Stimulated activated CD8-positive, alpha-beta memory T cell treated with anti-CD3 and anti-CD28 coated beads, Interleukin-15, amount 100 ng/mL, for 24 hours (primary cell): ENCODE measurements around the gene PDSS2.

Experiments
- DNase-seq: peaks from one replicate; pipeline ENCODE4 v3.0.0-alpha.2; 2020; ENCODE audit warnings: low read depth

The PDSS2 gene

GRCh38 chr6:107357842-107358241 lies 101.5 kb downstream of the PDSS2 start:
- no peak for DNase-seq

- no peak for DNase-seq
These were observed 102.3 kb downstream of the PDSS2 start for GRCh38 chr6:107357031-107357430.

- no peak for DNase-seq
These were observed 103.7 kb downstream of the PDSS2 start for GRCh38 chr6:107355659-107356058.

GRCh38 chr6:107354451-107354850 lies 104.9 kb downstream of the PDSS2 start:
- DNase-seq = no peak

GRCh38 chr6:107353773-107354382 lies 105.5 kb downstream of the PDSS2 start:
- no peak for DNase-seq

- no peak for DNase-seq
These were observed 111.1 kb downstream of the PDSS2 start for GRCh38 chr6:107348224-107348623.

GRCh38 chr6:107345393-107345792 lies 114.0 kb downstream of the PDSS2 start:
- no peak for DNase-seq

- no peak for DNase-seq
These were observed 114.4 kb downstream of the PDSS2 start for GRCh38 chr6:107344981-107345380.

GRCh38 chr6:107344383-107344782 lies 115.0 kb downstream of the PDSS2 start:
- DNase-seq = no peak

- DNase-seq = no peak
These were observed 117.2 kb downstream of the PDSS2 start for GRCh38 chr6:107342144-107342543.

- DNase-seq = no peak
These were observed 118.5 kb downstream of the PDSS2 start for GRCh38 chr6:107340881-107341280.

GRCh38 chr6:107337191-107337741 lies 122.1 kb downstream of the PDSS2 start:
- no peak for DNase-seq

GRCh38 chr6:107334026-107334425 lies 125.3 kb downstream of the PDSS2 start:
- DNase-seq = no peak

- DNase-seq = no peak
These were observed 125.9 kb downstream of the PDSS2 start for GRCh38 chr6:107333491-107333890.

GRCh38 chr6:107331409-107332386 lies 127.7 kb downstream of the PDSS2 start:
- no peak for DNase-seq

GRCh38 chr6:107330168-107330567 lies 129.2 kb downstream of the PDSS2 start:
- DNase-seq = no peak

- DNase-seq = no peak
These were observed 130.1 kb downstream of the PDSS2 start for GRCh38 chr6:107329063-107329860.

GRCh38 chr6:107328081-107328480 lies 131.3 kb downstream of the PDSS2 start:
- DNase-seq = no peak

GRCh38 chr6:107323133-107323785 lies 136.1 kb downstream of the PDSS2 start:
- DNase-seq = no peak

- no peak for DNase-seq
These were observed 137.6 kb downstream of the PDSS2 start for GRCh38 chr6:107321793-107322192.

GRCh38 chr6:107319906-107320530 lies 139.3 kb downstream of the PDSS2 start:
- no peak for DNase-seq
